ENCODE data around the gene FNIP2.

The FNIP2 gene

DNA sequence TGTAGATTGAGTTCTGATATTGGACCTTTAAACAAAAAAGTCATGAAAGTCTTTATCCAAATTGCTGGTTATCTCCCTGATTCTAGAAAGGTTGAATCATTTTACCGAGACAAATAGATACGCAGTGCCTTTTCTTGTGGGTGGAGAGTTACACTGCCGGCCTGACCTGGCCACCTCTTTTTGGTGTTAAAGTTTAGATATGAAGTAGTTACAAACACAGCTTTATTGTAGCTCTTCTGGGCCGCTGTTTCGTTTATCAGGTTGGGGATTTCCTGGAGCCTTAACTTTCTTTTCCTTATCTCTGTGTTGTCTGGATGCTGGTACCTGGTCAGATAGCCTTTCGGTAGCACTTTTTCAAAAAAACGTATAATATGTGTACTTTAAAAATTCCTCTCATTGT is 31.0 kb downstream of the FNIP2 start:
- Histone ChIP-seq H3K27ac (no peak overlapping the region), H3K4me3 (no peak overlapping the region)
- TF ChIP-seq, protein P1, sequence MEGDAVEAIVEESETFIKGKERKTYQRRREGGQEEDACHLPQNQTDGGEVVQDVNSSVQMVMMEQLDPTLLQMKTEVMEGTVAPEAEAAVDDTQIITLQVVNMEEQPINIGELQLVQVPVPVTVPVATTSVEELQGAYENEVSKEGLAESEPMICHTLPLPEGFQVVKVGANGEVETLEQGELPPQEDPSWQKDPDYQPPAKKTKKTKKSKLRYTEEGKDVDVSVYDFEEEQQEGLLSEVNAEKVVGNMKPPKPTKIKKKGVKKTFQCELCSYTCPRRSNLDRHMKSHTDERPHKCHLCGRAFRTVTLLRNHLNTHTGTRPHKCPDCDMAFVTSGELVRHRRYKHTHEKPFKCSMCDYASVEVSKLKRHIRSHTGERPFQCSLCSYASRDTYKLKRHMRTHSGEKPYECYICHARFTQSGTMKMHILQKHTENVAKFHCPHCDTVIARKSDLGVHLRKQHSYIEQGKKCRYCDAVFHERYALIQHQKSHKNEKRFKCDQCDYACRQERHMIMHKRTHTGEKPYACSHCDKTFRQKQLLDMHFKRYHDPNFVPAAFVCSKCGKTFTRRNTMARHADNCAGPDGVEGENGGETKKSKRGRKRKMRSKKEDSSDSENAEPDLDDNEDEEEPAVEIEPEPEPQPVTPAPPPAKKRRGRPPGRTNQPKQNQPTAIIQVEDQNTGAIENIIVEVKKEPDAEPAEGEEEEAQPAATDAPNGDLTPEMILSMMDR (IDR thresholded peaks at IDR 0.05): no peak
- no peak for DNase-seq (ENCODE audit: low spot score)

DNA sequence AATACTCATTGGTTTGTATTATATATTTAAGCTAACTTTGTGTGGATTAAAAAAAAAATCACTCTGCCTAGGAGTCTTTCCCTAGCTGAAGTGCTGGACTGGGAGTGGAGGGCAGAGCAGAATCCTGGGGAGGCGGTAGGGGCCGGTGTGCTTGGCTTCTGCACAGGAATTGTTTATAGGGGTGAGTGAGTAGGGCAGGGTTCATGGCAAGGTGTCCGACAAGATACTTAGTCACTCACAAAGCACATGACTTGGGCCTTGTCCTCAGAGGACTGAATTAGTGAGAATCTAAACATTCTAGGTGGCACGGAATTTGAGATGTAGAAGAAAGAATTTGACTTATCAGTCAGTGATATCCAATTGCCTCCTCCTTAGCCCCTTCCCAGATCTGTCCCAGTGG is 32.2 kb downstream of the FNIP2 start:
- Histone ChIP-seq H3K27ac (no peak overlapping the region), H3K4me3 (no peak overlapping the region)
- no peak for DNase-seq (ENCODE audit: low spot score)
- TF ChIP-seq, protein P1 (IDR thresholded peaks at IDR 0.05): no peak

DNA sequence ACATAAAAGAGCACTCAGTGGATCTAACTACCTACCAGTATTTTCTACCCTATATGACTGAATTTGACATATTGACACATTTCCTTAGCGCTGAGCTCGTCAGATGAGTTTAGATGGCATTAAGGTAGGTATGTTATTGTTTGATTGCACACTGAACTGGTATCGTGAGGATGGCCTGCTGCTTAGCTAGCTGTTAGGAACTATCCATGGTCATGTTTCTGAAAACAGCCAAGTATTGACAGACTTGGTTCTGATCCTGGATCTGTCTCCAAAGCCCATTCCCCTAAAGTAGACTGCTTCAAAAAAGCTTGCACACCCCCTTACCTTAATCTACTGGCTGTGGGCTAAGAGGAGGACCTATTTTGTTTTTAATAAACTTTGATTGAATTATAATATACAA is 32.9 kb downstream of the FNIP2 start:
- TF ChIP-seq, protein P1 (IDR thresholded peaks at IDR 0.05): no peak
- DNase-seq (ENCODE audit: low spot score): no peak
- H3K27ac ChIP-seq: no peak overlapping the region

DNA sequence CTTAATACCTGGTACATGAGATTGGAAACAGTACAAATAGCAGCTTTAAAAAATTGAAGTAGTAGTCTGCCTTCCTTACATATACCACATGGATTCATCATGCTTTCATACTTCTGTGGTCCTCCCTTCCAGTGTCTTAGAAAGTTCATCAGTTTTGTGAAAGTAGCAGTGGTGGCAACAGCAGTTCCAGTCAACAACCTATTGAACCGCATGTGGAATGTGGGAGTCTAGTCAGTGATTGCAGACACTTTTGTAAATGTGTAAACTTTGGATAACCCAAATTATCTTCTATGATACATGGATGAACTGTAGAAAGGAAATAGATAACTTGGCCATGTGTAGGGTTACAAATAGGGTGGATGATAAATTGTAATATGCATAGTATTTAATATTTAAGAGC is 34.1 kb downstream of the FNIP2 start:
- Histone ChIP-seq H3K27ac (no peak overlapping the region), H3K4me3 (no peak overlapping the region)
- TF ChIP-seq, protein P1 (IDR thresholded peaks at IDR 0.05): no peak
- DNase-seq (ENCODE audit: low spot score): no peak

More for the DNA sequence above, 32.9 kb downstream of the FNIP2 start:
- no peak overlapping the region for H3K4me3 ChIP-seq

DNA sequence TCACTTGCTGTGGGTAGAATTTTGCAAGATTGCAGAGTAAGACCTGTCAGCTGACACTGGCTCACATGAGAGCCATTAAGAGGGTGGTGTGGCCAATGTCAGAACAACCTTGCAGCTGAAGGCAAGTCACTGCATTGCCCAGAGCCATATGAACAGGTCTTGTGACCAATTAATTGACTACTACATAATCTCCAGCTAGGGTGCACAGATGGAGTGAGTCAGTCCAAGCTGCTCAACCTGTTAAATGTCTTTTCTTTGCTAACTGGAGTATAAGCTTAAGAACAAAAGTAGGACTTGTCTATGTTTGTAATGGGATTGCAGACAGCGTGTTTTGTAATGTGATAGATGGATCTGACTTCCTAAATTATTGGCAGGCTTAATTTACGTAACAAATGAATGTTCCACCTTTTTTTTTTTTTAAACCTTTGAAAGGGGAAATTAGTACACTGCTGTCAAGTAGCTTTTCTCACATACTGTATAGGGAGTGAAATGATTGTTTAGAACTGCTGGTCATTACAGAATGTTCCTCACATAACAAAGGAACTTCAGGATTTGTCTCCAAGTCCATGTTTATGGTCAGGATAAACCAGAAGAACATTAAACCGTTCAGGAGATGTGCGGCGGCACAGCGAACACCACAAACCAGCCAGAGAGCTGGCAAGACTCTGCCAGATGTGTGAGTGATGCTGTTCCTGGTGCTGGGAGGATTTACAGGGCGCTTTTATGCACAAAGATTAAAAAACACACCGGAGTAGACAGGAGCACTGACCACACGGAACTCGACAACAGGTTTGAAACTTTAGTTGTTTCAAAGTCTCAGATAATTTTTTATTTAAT is 37.0 kb downstream of the FNIP2 start:
- Histone ChIP-seq H3K4me3 (no peak overlapping the region), H3K27ac (no peak overlapping the region)
- TF ChIP-seq, protein P1 (IDR thresholded peaks at IDR 0.05): no peak
- DNase-seq (ENCODE audit: low spot score): no peak

DNA sequence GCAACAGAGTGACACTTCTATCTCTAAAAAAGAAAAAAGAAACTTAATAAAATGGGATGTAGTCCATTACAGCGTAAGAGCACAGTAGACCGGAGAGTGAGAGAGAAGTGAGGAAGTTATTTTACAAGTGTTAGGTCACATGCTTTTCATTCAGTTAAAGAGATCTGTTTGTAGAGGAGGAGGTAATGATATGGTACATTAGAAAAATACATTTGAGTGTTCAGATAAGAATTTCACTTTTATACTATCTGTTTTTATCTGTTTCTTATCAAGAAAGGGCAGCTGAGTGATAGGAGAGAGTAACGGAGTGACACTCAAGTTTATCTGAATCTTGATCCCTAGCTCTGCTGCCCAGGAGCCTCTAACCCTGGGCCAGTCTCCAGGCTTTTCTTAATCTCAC is 38.9 kb downstream of the FNIP2 start:
- no peak for DNase-seq (ENCODE audit: low spot score)
- H3K27ac ChIP-seq: no peak overlapping the region

More for the DNA sequence above, 38.9 kb downstream of the FNIP2 start:
- no peak overlapping the region for H3K4me3 ChIP-seq
- TF ChIP-seq, protein P1 (IDR thresholded peaks at IDR 0.05): no peak
